RWPE2 (cell line): Measurements from ENCODE around the gene TM4SF5.

ENCODE experiments used
- ATAC-seq: fragments of 200-7000 bp; cut with Tn5 transposase; 3 replicates; pipeline ENCODE4 v1.9.1; 2021; ENCODE audit warnings: low read depth
- DNase-seq: peaks from one replicate; pipeline ENCODE4 v3.0.0-alpha.2; 2020; ENCODE audit warnings: low spot score
- H3K27ac ChIP-seq: fragments of 450-650 bp; 2 replicates; pipeline ENCODE4 v1.5.1; 2017; ENCODE audit warnings: mild to moderate bottlenecking; ENCODE audit not compliant: poor library complexity, severe bottlenecking
- H3K27me3 ChIP-seq: fragments of 250-450 bp; sonication (Bioruptor Pico); 2 replicates; pipeline ENCODE4 v1.5.1; 2021; ENCODE audit warnings: mild to moderate bottlenecking, moderate library complexity; ENCODE audit not compliant: insufficient read depth, poor library complexity, severe bottlenecking
- H3K36me3 ChIP-seq: fragments of 250-450 bp; sonication (Bioruptor Pico); 2 replicates; pipeline ENCODE4 v1.5.1; 2020; ENCODE audit warnings: low read depth, mild to moderate bottlenecking, moderate library complexity
- H3K4me1 ChIP-seq: fragments of 250-450 bp; sonication (Bioruptor Pico); 2 replicates; pipeline ENCODE4 v1.5.1; 2021; ENCODE audit warnings: mild to moderate bottlenecking, moderate library complexity; ENCODE audit not compliant: insufficient read depth, poor library complexity, severe bottlenecking
- H3K4me3 ChIP-seq: fragments of 250-450 bp; sonication (Bioruptor Pico); 2 replicates; pipeline ENCODE4 v1.5.1; 2021; ENCODE audit warnings: mild to moderate bottlenecking, moderate library complexity; ENCODE audit not compliant: severe bottlenecking
- H3K9me3 ChIP-seq: fragments of 250-450 bp; sonication (Bioruptor Pico); 2 replicates; pipeline ENCODE4 v1.5.1; 2021; ENCODE audit warnings: mild to moderate bottlenecking, moderate library complexity; ENCODE audit not compliant: severe bottlenecking
- TF ChIP-seq, protein P1 (sequence below): fragments of 450-650 bp; IDR thresholded peaks from one replicate; pipeline ENCODE4 v1.5.1; 2017; ENCODE audit warnings: mild to moderate bottlenecking, moderate library complexity; ENCODE audit not compliant: poor library complexity, severe bottlenecking

TM4SF5 gene

GRCh38 chr17:4795168-4795567, 23.5 kb downstream of the TM4SF5 start:
- H3K4me1 ChIP-seq, result peaks cover 4% of the 10 kb centered on the region
- TF ChIP-seq, protein P1, sequence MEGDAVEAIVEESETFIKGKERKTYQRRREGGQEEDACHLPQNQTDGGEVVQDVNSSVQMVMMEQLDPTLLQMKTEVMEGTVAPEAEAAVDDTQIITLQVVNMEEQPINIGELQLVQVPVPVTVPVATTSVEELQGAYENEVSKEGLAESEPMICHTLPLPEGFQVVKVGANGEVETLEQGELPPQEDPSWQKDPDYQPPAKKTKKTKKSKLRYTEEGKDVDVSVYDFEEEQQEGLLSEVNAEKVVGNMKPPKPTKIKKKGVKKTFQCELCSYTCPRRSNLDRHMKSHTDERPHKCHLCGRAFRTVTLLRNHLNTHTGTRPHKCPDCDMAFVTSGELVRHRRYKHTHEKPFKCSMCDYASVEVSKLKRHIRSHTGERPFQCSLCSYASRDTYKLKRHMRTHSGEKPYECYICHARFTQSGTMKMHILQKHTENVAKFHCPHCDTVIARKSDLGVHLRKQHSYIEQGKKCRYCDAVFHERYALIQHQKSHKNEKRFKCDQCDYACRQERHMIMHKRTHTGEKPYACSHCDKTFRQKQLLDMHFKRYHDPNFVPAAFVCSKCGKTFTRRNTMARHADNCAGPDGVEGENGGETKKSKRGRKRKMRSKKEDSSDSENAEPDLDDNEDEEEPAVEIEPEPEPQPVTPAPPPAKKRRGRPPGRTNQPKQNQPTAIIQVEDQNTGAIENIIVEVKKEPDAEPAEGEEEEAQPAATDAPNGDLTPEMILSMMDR, result no peak
- peak overlapping the region; percentile 50 for H3K27ac ChIP-seq
- peak overlapping the region; percentile 85 for H3K4me3 ChIP-seq
- no peak for DNase-seq
- no peak for ATAC-seq
- no peaks in the 10 kb centered on the region for H3K9me3 ChIP-seq
- peaks cover 23% of the 10 kb centered on the region for H3K36me3 ChIP-seq
- H3K27me3 ChIP-seq, result no peaks in the 10 kb centered on the region

DNA sequence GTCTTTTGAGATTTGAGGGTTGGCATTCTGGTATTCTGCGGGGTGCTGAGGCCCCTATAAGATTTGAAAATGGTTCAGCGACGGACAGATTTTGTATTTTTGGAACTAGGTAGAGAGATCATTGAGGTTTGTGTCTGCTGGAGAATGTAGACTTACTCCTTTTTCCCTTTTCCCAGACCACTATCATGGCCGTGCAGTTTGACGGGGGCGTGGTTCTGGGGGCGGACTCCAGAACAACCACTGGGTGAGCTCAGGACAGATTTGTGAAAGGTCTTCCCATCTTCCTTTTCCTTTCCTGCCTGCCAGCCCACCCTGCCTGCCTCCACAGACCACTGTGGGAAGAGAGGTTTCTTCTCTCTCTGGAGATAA, 24.9 kb downstream of the TM4SF5 start:
- H3K27me3 ChIP-seq, result no peaks in the 10 kb centered on the region
- peak overlapping the region; percentile 50 for H3K27ac ChIP-seq
- H3K4me3 ChIP-seq, result peak overlapping the region; percentile 85
- DNase-seq (no peak), ATAC-seq (peak; percentile 56; the same call in 1 of the 3 replicates)
- H3K4me1 ChIP-seq, result peaks cover 4% of the 10 kb centered on the region
- H3K36me3 ChIP-seq, result peaks cover 23% of the 10 kb centered on the region
- H3K9me3 ChIP-seq, result no peaks in the 10 kb centered on the region
- TF ChIP-seq, protein P1, result no peak

- TF ChIP-seq, protein P1, result no peak
- H3K9me3 ChIP-seq, result no peaks in the 10 kb centered on the region
Observed at GRCh38 chr17:4800462-4801196, 28.9 kb downstream of the TM4SF5 start.

DNA sequence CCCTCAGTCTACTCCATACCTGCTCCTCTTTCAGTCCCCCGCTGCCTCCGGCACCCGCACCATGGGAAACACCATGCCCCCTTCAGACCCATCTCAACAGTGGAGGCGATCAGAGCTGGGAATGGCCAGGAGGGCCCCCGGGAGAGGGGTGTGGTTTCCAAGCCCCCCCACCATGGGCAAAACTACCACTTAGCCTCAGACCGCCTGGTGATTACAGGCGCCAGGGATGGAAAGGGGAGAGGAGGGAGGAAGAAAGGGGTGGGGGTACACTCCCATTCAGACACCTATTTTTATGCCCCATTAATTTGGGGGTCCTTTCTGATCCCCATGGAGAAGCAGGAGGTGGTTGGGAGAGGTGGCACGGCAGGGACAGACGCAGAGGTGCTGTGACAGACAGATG, 30.5 kb downstream of the TM4SF5 start, which contains the start of gene C17orf114:
Gene C17orf114, minus strand, starts transcription at position 101 of the 400 bp plus-strand sequence.
- Histone ChIP-seq H3K4me3 (no peak within 1 kb of the TSS), H3K36me3 (peaks cover 19% of the 10 kb centered on the region), H3K9me3 (no peaks in the 10 kb centered on the region), H3K4me1 (peaks cover 4% of the 10 kb centered on the region), H3K27me3 (no peaks in the 10 kb centered on the region), H3K27ac (no peak within 1 kb of the TSS)
- DNase-seq (no peak), ATAC-seq (no peak)
- TF ChIP-seq, protein P1, result no peak

More at GRCh38 chr17:4800462-4801196, 28.9 kb downstream of the TM4SF5 start:
- H3K27me3 ChIP-seq, result no peaks in the 10 kb centered on the region
- H3K4me1 ChIP-seq, result peaks cover 4% of the 10 kb centered on the region
- H3K36me3 ChIP-seq, result peaks cover 23% of the 10 kb centered on the region
- H3K4me3 ChIP-seq, result no peak overlapping the region
- H3K27ac ChIP-seq, result no peak overlapping the region
- no peak for DNase-seq
- no peak for ATAC-seq

DNA sequence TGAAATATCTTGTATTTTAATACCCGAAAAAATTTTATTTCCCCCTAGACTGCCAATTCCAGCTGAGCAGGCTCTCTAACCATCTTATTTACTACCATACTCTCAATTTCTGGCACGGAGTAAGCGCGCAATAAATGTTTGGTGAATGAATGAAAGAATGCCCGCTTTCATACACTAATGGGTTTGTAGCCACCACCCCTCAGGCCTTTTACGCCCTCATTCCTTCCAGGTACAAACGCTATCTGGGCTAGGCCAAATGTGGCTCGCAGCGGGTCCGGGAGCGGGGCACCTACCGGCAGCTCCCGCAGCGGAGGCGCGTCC, 34.7 kb downstream of the TM4SF5 start:
- DNase-seq (no peak), ATAC-seq (peak; percentile 9)
- Histone ChIP-seq H3K9me3 (no peaks in the 10 kb centered on the region), H3K27ac (peak overlapping the region; percentile 32), H3K36me3 (peaks cover 22% of the 10 kb centered on the region), H3K4me3 (peak overlapping the region; percentile 97), H3K27me3 (no peaks in the 10 kb centered on the region), H3K4me1 (peaks cover 4% of the 10 kb centered on the region)
- TF ChIP-seq, protein P1, result no peak
